HG02642 (cell line): ENCODE data around the gene CDCP2.
"Not testable (repeated sequence)": the region's sequence is repeated elsewhere in the genome, so short reads cannot be mapped to it uniquely, and the experiment has no call there.

ENCODE experiments used
- ATAC-seq: cut with Tn5 transposase; IDR thresholded peaks from one replicate; pipeline ENCODE4 v1.9.1; 2021; ENCODE audit warnings: mild to moderate bottlenecking; ENCODE audit not compliant: unreplicated experiment, poor library complexity

Gene CDCP2

DNA sequence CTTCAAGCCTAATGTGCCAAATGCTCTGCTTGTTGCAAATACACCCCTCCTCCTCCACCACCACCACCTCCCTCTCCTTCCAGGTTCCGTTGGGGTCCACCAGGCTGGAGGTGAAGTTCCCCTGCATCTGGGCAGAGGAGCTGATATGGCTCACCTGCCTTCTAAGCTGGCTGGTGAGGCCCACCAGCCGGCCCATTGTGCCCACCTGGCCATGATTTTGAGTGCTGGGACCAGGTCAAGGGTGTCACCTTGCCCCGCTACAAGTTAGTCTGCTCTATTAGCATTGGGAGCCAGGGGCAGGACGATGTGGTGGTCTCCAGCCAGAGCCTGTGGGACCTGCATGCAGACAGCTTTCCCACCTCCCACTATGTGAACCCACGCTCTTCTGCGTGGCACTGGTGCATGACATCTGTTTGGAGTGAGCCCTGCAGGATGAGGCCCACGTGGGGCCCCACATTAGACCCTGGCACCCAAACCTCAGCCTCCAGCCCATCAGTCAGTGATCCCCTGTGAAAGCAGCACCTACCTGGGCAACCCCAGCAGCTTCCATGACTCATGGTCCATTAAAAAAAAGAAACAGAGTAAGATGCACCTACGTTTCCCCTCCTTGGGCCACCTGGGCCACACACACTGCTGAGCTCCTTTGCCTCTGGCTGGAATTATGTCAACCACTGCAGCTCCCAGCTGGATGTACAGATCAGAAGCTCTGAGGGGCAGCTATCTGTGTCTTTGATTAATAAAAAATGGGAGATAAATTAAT is 15.6 kb upstream of the CDCP2 start:
- ATAC-seq = no peak

DNA sequence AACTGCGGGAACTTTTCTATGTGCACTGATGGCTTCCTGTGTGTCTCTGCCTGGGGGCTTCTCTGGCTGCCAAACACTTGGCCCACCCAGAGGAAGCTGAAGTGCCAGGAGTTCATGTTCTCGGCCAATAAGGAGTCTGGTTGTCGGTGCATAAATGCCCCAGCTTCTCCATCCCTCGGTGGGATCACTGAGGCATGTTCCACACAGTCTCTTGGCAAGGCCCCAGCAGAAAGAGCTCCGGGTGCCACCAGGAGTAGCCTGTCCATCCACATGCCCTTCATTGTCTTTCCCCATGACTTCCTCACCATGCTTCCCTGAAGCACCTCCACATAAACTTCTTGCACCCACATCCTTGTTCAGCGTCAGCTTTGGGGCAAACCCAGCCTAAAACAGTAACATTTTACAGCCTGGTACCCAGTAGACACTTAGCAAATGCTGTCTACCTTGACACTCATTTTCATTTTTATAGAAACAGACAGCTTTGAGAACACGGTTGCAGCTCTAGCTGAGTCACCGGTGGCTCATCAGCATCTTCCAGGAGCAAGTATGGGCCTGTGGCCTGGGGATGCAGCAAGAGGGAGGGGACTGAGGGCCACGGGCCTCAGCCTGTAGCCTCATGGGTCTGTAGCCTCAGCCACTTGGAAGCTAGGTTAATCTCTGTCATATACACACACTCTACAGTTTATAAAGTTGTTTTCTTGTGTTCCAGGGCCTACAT is 14.8 kb upstream of the CDCP2 start:
- ATAC-seq = no peak

DNA sequence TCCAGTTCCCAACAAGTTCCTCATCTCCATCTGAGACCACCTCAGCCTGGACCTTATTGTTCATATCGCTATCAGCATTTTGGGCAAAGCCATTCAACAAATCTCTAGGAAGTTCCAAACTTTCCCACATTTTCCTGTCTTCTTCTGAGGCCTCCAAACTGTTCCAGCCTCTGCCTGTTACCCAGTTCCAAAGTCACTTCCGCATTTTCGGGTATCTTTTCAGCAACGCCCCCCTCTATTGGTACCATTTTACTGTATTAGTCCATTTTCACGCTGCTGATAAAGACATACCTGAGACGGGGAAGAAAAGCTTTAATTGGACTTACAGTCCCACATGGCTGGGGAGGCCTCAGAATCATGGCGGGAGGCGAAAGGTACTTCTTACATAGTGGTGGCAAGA is 13.6 kb upstream of the CDCP2 start:
- not testable (repeated sequence) for ATAC-seq

DNA sequence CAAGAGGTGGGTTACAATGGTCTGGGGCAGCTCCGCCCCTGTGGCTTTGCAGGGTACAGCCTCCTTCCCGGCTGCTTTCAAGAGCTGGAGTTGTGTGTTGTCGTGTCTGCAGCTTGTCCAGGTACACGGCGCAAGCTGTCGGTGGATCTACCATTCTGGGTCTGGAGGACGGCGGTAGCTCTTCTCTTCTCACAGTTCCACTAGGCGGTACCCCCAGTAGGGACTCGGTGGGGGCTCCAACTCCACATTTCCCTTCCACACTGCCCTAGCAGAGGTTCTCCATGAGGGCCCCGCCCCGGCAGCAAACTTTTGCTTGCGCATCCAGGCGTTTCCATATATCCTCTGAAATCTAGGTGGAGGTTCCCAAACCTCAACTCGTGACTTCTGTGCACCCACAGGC is 12.3 kb upstream of the CDCP2 start:
- no peak for ATAC-seq

DNA sequence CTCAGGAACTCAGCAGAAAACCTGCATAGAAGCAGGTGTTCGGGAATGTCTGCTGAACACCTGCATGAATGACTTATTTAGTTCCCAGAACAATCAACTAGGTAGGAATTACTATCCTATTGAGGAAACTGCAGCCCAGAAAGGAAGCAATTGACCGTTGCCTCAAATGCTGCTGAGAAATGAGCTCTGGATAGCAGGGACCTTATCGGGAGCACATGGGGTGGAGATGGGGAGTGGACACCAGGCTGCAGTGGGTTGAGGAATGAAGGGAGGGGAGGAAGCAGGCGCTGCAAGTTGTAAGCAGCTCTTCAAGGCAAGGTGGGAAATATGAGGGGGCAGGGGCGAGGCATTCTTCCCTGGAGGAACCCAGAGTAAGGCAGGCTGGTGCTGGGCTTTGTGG is 10.8 kb upstream of the CDCP2 start:
- no peak for ATAC-seq

DNA sequence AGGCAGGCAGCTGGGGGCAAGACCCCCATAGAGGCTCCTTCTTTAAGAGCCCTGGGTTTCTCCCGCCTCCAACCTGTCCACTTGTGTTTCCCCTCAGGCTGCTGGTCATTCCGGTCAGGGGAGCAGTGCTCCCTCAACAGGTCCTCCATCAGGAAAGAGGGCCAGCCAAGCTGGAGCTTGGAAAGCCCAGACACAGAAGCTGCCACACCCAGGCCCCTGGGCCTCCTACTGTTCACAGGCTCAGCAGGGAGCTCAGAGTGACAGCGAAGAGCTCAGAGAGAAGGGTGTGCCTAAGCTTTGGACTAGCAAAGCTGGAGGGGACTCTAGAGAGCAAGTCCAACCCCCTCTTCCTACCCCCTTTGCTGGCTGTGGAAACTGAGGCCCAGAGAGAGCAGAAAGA is 10.3 kb upstream of the CDCP2 start:
- ATAC-seq = no peak

DNA sequence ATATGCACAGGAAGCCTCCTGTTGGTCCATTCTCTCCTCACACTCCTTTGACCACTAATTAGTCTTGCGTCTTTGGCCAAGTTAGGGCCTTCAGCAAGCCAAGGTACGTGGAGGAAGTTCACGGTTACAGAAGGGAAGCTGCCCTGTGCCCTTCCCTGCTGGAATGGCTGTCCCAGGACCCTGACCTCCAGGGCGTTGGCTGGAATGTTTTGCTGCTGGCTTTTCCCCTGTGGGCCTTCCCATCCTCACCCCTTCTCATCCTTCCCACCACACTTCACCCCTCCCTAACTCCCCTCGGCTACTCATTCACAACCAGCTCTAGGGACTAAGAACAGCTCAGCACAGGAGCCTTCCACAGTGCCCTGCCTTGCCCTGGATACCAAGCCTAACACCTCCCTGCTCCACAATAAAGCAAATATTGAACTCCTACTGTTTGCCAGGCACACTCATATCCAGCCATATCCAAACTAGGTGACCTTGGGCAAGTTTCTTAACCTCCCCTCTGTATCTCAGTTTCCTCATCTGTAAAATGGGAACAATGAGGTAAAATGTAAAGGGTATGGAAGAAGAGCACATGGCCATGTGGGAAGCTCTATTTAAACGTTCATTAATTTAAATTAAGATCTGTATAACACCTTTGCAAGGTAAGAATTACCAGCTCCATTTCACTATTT is 8.8 kb upstream of the CDCP2 start:
- no peak for ATAC-seq

DNA sequence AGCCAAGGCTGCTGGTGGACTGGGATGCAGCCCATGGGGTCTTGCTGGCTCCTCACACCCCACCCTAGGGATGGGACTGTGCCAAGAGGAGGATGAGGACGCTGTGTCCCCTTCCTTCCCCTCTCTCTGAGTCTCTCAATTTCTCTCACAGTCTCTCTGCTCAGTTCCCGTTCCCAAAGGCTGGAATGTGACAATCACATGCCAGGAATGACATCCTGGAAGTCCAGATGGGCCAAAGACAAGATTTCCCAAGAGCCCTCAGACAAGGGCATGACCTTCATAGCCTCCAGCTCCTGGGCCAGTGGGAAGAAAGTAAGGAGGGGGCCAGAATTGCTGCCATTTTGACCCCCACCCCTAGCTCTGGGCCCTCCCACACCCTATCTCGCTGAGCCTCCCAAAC is 7.6 kb upstream of the CDCP2 start:
- ATAC-seq = no peak

DNA sequence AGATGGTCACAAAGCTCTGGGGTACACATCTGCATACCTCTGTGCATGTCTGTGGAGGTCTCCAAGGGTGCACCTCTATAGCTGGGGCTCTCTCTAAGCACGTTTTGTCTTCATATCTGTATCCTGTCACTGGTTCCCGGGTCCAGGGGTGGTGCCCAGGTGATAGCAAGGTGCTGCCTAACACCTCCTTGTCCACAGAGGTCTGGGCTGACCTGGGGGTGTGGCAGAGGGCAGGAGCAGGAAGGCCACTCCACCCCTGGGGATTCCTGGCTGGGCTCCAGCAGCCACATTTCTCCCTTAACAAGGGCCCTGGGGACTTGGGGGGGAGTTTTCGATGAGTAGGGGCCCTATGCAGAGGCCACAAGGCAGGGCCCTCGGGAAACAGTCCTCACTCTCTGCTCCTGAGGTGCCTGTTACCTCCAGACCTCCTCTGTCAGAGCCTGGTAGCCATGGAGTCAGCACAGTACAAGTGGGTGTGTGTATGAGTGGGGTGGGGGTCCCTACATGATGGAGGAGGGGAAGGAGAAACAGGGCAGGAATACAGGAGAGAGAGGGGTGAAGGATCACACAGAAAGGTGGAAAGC is 7.0 kb upstream of the CDCP2 start:
- ATAC-seq = no peak

DNA sequence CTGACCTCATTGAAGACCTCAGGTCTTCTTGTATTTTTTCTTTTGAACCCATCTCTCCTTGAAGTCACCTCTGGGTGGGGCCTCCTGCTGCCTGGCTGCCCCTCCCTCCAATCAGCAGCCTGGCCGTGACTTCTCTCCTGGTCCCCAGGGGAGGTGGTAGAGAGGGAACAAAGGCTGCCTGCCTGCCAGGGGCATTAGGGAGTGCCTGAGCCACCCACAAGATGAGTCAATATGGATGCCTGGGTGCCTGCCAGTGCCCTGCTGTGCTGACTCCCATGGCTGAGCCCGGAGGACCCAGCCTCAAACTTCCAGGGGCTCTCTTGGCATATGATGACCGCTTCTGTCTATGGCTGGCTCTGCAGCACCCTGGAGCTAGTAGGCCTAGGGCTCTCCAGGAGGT is 5.3 kb upstream of the CDCP2 start:
- ATAC-seq = no peak

DNA sequence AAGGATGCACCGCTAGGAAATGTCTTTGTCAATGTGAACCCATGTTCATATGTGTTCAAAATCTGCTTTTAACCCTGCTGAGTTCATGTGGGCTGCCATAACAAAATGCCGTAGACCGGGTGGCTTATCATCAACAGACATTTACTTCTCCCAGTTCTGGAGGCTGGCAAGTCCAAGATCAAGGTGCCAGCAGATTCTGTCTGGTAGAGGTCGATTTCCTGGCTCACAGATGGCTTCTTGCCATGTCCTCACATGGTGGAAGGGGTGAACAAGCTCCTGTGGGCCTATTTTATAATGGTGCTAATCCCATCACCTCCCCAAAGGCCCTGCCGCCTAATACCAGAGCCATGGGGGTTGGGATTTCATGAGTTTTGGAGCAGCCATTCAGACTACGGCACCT is 4.6 kb upstream of the CDCP2 start:
- ATAC-seq = no peak

DNA sequence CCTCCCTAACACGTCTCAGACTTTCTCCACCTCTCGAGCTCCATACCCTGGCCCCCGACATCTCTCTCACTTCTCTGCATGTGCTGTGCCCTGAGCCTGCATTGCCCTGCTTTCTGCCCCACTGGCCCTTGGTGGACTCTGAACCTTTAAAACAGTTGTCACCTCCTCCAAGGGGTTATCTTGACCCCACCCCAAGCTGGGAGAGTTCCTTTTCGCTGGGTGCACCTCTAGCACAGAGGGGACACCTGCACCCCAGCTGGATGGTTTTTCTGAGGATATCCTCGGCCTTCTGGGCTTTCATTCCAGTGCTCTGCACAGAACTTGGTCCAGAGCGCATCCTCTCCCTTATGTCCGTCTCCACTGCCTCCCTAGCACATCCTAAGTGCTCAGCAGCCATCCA is 4.2 kb upstream of the CDCP2 start:
- no peak for ATAC-seq

DNA sequence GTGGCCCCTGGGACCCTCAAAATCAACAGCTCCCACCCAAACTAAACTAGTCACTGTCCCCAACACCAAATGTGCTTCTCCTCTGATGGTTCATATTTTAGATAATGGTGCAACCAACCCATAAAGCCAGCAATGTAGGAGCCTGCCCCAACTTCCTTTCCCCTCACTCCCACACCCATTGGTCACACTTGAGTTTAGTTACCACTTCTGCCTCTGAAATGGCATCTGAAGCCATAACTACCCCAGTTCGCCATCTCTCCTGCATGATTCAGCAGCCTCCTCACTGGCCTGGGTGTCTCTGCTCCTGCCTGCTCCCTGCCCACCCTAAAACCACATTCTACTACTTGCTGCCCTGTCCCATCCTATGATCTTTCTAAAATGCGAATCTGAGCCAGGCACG is 3.4 kb upstream of the CDCP2 start:
- ATAC-seq = no peak

DNA sequence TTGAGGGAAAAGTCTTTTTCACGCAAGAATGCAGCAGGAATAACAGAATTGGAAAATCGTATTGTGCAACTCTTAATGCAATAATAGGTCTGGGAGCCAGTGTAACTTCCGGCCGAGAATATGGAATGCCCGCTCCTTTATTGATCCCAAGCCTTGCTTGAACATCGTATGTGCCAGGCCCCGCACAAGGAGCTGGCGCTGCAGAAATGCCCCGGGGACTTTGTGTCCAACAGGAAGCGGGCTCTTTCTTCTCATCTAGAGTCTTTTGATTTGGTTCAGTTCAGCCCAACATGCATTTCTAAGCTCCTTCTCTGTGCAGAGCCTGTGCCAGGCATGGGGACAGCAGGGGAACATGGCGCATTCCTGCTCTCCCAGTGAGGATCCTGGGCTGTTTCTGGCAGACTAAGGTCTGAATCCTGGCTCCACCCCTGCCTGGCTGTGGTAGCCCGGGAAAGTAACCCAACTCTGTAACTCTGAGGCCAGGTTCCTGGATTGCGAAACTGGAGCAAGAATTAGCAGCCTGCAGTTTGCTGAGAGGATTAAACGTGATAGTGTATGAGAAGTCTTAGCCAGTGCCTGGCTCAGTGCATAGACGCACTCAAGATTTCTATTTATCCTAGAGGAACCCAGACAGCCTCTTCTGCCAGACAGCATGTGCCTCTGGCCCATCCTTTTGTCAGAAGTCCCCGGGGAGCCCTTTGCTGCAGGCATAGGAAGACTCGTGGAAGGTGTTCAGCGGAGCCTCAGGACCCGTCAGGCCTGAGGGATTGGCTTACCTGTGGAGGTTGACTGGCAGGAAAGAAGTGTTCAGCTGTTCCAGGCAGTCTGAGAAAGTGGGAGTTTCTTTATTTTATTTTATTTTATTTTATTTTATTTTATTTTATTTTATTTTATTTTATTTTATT is 987 bp upstream of the CDCP2 start:
- ATAC-seq = no peak

DNA sequence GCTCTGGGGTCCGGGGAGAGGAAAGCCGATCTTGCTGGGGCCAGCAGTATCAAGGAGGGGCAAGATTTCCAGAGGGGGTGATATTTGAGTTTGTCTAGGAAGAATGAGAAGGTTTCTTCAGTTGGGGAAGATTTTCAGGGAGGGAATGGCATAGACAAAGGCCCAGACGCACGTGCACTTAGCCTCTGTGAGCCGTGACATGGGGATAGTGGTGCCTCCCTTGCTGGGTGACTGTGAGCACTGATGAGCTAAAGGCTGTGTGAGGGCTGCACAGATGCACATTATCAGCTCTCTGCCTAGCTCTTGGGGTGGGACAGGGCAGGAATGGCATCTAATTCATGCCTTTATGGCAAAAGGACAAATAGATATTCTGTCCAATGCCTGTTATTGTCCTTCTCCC is 1.8 kb downstream of the CDCP2 start:
- ATAC-seq = no peak

DNA sequence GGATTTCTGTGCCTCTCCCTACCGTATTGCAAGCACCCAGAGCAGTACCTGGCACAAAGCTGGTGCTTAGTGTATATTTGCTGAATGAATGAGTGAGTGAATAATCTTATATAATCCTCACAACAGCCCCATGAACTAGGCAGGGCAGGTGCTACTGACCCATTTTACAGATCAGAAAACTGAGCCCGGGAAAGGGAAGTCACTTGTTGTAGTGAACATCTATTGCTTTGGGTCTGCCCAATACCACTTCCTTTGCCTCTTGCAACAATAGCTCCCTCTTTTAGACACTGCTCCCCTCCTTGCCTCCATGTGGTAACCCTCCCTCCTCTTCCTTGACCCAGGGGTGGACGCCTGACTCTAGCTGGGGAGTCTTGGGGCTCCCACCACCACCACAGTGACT is 3.1 kb downstream of the CDCP2 start:
- no peak for ATAC-seq

DNA sequence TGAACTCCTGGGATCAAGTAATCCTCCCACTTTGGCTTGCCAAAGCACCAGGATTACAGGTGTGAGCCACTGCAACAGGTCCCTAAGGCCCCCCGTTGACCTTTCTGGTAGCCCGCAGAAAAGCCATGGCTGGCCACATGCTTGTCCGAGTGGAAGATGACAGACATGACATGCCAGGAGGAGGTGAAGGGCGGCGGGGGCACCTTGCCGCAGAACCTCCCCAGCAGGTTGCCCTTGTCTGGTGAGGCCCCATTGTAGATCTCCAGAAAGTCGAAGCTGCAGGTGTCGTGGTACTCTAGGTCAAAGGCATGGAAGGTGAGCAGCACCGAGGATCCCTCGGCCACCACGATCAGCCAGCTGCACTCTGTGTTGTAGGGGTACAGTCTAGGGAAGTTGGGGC is 8.4 kb downstream of the CDCP2 start:
- ATAC-seq = no peak

DNA sequence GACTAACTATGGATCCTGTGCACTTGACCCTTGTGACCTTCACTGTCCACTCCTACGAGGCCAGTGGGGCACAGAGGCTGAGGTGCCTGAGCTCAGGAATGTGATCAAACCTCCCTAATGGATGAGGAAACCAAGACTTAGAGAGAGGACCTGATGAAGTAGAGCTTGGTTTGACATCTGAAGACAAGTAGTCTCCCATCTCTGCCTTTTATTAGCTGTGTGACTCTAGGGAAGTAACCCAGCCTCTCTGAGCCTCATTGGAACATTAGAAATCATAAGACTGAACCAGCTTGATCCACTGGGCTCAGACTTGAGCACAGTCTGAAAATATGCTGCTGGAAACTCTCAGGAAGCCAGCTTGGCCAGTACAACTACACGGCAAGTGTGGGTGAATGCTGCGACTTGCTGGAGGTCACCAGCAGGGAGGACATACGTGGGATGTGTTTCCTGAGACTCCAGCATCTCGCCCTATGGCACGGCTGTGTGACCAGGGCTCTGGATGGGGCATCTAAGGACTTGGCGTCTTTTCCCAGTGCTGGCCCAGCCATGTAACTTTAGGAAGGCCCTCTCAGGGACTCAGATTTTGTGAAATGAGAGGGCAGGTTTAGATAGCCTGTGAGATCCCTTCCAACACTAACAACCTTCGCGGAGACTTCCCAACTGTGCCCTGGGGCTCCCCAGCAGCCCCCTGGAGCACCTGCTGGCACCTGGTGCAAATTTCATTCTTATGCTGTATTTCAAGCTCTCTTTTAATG is 10.5 kb downstream of the CDCP2 start:
- ATAC-seq = no peak

DNA sequence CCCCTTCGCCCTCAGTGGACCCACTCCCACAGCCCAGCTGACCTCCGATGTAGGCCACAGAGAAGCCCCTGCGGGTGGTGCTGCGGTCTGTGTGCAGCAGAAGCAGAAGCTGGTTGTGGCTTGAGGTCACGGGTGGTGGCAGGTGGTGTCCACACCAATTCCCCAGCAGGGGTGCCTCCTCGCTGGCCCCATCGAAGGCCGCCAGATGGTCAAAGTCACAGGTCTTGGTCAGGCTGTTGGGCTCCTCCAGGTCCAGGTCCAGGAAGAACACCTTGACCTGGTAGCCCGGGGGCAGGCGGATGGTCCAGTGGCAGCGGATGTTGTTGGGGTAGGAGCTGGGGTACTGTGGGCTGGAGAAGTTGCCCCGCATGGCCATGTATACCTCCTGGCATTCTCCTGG is 13.1 kb downstream of the CDCP2 start:
- no peak for ATAC-seq

DNA sequence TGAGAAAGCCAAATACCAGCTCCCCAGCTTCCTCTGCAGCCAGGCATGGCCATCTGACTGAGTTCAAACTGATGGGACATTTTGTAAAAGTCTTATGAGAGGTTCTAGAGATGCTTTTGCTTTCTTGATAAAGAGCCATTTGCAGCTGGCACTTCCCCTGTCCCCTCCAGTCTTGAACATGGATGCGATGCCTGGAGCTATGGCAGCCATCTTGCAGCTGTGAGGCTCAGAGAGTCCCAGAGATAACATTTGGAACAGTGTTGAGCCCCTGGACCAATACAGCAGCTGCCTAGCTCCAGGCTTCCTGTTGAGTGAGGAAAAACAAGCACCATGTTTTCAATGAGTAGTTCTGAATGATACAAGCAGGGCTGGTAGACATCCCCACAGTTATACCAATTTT is 13.8 kb downstream of the CDCP2 start:
- no peak for ATAC-seq
